BJ (cell line): ENCODE measurements around the gene RPP40. TPM values are rescaled to one million over a fixed set of nuclear protein-coding genes. Genes with fewer than 3 reads are reported as not detected.

Experiments
- polyA plus RNA-seq: library from polyadenylated mRNA; depleted of rRNA; stranded (reverse); fragments of >200 nt; gene quantifications from 2 replicates; pipeline ENCODE4 v1.2.3, GENCODE V29; 2011; rRNA removed

The RPP40 gene
- polyA plus RNA-seq, 1 experiment, result 5.6 TPM

Other genes starting within 250 kb of the RPP40 start
- gene CDYL, start 227.6 kb downstream of the RPP40 start, polyA plus RNA-seq, result 21.6 and 21.9 TPM in 2 replicates
- gene PPP1R3G, start 81.3 kb upstream of the RPP40 start, polyA plus RNA-seq, result 0.39 and 0.50 TPM in 2 replicates